ENCODE results near the gene EPB41L5. TPM values are rescaled to one million over a fixed set of nuclear protein-coding genes. Genes with fewer than 3 reads are reported as not detected.
"Not testable (repeated sequence)": the region's sequence is repeated elsewhere in the genome, so short reads cannot be mapped to it uniquely, and the experiment has no call there.

EPB41L5 gene
- total RNA-seq, 2 experiments from 2014 or later: 3.4 to 4.4 TPM

GRCh38 chr2:120026890-120027289, 14.0 kb downstream of the EPB41L5 start:
- POLR2A ChIA-PET: no interaction called here
- CTCF ChIA-PET: no interaction called here

DNA sequence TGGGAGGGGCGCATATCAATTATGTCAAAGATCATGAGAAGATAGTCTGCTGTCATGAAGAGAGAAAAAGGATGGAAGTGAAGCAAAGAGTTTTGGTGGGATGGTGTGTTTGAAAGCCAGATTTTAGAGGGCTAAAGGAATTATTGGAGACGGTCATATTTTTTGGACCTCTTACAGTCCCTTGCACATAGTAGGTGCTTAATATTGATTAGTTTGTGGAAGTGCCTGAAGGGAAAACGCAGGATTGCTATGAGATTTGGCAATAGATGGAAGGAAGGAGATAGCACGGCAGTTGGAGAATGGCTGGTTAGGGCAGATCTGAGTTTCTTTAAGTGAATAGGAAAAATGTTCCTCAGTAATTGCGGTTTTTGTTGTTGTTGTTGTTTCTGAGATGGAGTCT, 15.9 kb downstream of the EPB41L5 start:
- CTCF ChIA-PET: no interaction called here
- POLR2A ChIA-PET: no interaction called here

- POLR2A ChIA-PET: no interaction called here
- CTCF ChIA-PET: no interaction called here
Measured at GRCh38 chr2:120029672-120030640, 17.1 kb downstream of the EPB41L5 start.

DNA sequence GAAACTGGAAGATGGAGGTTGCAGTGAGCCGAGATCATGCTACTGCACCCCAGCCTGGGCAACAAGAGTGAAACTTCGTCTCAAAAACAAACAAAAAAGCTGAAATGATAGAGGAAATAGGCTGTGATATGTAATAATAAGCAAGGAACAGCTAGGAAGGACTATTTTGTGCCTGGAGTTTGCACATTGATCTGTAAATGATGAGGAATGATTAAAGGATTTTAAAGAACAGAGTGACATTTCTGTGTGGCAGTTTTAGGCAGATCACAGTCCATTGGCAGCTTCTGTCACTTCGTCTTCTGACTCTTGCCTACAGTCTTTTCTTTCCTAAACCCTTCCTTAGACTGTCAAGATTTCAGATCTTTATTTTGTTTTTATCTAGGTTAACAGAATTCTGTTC, 19.4 kb downstream of the EPB41L5 start:
- CTCF ChIA-PET: no interaction called here
- POLR2A ChIA-PET: no interaction called here

DNA sequence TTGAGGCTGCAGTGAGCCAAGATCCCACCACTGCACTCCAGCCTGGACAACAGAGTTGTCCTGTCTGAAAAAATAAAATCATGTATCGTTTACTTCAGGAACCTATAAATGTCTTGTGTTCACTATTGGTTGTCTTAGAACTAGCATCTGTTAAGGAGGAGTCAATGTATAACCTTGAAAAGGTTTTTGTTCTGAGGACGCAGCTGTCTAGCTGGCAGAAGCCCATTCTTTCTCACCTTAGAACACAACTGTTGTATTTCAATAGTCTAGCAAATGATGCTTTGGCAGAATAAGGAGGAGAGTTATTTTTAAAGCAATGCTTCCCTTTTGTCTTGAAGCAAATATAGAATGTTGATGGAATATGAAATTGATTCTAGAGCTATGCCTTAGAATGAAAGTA, 21.1 kb downstream of the EPB41L5 start:
- ChIA-PET CTCF (no interaction called here), POLR2A (no interaction called here)

GRCh38 chr2:120034621-120035020, 21.7 kb downstream of the EPB41L5 start:
- ChIA-PET CTCF (no interaction called here), POLR2A (no interaction called here)

GRCh38 chr2:120036145-120036544, 23.3 kb downstream of the EPB41L5 start:
- POLR2A ChIA-PET: no interaction called here
- CTCF ChIA-PET: no interaction called here

GRCh38 chr2:120037995-120038541, 25.2 kb downstream of the EPB41L5 start:
- POLR2A ChIA-PET: no interaction called here
- CTCF ChIA-PET: no interaction called here

- CTCF ChIA-PET: no interaction called here
- POLR2A ChIA-PET: no interaction called here
Measured at GRCh38 chr2:120042359-120042758, 29.5 kb downstream of the EPB41L5 start.

GRCh38 chr2:120044336-120044735, 31.5 kb downstream of the EPB41L5 start:
- POLR2A ChIA-PET: no interaction called here
- CTCF ChIA-PET: no interaction called here

- POLR2A ChIA-PET, CTCF ChIA-PET: not testable (repeated sequence)
Measured at GRCh38 chr2:120045775-120046174, 32.9 kb downstream of the EPB41L5 start.

DNA sequence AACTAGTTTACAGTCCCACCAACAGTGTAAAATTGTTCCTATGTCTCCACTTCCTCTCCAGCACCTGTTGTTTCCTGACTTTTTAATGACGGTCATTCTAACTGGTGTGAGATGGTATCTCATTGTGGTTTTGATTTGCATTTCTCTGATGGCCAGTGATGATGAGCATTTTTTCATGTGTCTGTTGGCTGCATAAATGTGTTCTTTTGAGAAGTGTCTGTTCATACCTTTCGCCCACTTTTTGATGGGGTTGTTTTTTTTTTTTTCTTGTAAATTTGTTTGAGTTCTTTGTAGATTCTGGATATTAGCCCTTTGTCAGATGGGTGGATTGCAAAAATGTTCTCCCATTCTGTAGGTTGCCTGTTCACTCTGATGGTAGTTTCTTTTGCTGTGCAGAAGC, 33.4 kb downstream of the EPB41L5 start:
- POLR2A ChIA-PET: interaction anchor here (0.7 kb wide), 1 partner anchor 206 kb away, joined by 4 read pairs; no protein-coding TSS in a partner anchor
- CTCF ChIA-PET: not testable (repeated sequence)

- ChIA-PET CTCF (no interaction called here), POLR2A (no interaction called here)
Measured at GRCh38 chr2:120052597-120052996, 39.7 kb downstream of the EPB41L5 start.

GRCh38 chr2:120053891-120054290, 41.0 kb downstream of the EPB41L5 start:
- ChIA-PET POLR2A (no interaction called here), CTCF (no interaction called here)

DNA sequence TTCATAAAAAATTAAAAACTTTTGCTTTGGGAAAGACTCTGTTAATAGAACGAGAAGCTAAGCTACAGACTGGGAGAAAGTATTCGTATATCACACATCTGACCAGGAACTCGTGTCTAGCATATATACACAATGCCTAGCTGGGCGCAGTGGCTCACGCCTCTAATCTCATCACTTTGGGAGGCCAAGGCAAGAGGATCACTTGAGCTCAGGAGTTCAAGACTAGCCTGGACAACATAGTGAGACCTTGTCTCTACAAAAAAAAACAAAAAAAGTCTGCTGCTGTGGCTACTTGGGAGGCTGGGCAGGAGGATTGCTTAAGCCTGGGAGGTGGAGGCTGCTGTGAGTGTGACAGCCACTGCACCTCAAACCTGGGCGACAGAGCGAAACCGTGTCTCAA, 46.6 kb downstream of the EPB41L5 start:
- ChIA-PET CTCF (interaction anchor here (1.2 kb wide), 1 partner anchor 38 kb away, joined by 3 read pairs; no protein-coding TSS in a partner anchor), POLR2A (no interaction called here)

GRCh38 chr2:120060088-120060623, 47.3 kb downstream of the EPB41L5 start:
- ChIA-PET POLR2A (no interaction called here), CTCF (interaction anchor here (1.2 kb wide), 1 partner anchor 37 kb away, joined by 3 read pairs; no protein-coding TSS in a partner anchor)

DNA sequence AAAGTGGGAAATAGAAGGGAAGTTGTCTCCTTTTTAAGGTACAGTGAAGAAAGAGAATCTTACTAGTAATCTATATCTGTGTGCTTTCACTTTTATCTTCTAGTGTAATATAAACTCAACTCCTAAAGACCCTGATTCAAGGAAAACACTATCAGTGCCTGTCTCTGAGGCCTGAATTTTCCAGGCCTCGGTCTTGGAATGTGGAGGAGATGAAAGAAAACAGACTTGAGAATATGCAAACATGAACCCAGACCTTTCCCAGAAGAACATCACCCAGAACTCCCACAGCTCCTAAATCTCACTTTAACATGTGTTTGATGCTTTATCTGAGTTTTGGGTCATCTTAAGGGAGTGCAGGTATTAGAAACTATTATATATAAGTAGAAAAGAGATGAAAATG, 51.8 kb downstream of the EPB41L5 start:
- POLR2A ChIA-PET: no interaction called here
- CTCF ChIA-PET: no interaction called here

DNA sequence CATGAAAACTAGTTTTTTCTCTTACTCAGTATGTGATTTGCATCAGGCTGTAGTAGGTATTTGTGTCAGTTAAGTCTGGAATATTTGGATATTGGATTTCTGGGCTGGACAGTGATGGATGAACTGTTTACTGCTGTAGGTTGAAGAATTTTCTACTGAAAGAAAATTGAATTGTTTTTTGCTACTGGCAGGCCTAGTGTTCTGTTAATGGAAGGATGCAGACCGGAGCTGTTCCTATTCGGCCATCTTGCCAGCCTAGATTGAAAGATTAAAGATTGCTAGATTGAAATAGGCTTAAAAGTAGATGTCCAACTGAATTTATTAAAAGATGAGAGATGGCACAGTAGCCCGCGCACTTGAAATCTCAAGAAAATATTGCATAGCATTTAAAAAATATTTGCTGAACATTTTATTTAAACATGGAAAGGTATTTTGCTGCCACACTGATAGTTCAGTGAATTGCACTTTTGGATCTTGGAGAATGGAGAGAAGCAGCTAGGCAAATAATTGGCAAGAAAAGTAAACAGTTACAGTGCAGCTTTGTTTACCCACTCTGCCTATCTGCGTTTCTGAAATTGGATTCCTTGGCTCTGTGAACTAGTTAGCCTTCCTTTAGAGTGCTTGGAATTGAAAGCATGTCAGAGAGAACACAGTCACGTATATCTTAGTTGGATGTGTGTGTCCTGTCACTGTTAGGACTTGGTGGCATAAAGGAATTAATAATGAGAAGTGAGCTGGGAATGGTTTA, 54.1 kb downstream of the EPB41L5 start:
- CTCF ChIA-PET: no interaction called here

DNA sequence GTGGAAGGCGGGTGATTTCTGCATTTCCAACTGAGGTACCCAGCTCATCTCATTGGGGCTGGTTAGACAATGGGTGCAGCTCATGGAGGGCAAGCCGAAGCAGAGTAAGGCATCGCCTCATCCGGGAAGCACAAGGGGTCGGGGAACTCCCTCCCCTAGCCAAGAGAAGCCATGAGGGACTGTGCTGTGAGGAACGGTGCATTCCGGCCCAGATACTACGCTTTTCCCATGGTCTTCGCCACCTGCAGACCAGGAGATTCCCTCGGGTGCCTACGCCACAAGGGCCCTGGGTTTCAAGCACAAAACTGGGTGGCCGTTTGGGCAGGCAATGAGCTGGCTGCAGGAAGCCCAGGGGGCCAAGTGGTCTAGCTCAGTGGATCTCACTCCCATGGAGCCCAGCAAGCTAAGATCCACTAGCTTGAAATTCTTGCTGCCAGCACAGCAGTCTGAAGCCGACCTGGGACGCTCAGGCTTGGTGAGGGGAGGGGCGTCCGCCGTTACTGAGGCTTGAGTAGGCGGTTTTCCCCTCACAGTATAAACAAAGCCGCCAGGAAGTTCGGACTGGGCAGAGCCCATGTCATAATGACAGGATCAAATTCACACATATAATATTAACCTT, 55.3 kb downstream of the EPB41L5 start:
- POLR2A ChIA-PET, CTCF ChIA-PET: not testable (repeated sequence)

More for the DNA sequence above, 54.1 kb downstream of the EPB41L5 start:
- POLR2A ChIA-PET: no interaction called here

- ChIA-PET CTCF (interaction anchor here (0.6 kb wide), 1 partner anchor 83 kb away, joined by 3 read pairs; no protein-coding TSS in a partner anchor), POLR2A (no interaction called here)
Measured at GRCh38 chr2:120075545-120075944, 62.7 kb downstream of the EPB41L5 start.

Measured in activated CD8-positive, alpha-beta memory T cell treated with anti-CD3 and anti-CD28 coated beads for 36 hours (primary cell).